Mucosa of gallbladder (tissue), 1 donor: ENCODE measurements around the gene MTPN. TPM values are rescaled to one million over a fixed set of nuclear protein-coding genes. Genes with fewer than 3 reads are reported as not detected.

Source experiments
- DNase-seq: peaks from one replicate; pipeline ENCODE4 v3.0.0-alpha.2; 2020; ENCODE audit warnings: low spot score
- total RNA-seq: library from RNA; stranded (reverse); gene quantifications from one replicate; pipeline ENCODE4 v1.2.1, GENCODE V29; 2021
- donor health status: DM: no; HTN: no; CAD: no.

The MTPN gene
- total RNA-seq, 1 donor from 2014 or later = 110 TPM

DNA sequence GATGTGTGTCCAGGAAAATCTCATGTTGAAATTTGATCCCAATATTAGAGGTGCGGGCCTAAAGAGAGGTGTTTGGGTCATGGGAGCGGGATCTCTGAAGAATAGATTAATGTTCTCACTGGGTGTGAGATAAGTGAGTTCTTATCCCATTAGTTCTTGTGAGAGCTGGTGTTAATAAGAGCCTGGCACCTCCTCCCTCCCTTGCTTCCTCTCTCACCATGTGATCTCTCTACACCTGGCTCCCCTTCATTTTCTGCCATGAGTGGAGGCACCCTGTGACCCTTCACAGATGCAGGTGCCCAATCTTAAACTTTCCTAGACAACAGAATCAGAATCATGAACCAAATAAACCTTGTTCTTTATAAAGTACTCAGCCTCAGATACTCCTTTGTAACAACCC, 19.5 kb downstream of the MTPN start:
- DNase-seq = no peak

DNA sequence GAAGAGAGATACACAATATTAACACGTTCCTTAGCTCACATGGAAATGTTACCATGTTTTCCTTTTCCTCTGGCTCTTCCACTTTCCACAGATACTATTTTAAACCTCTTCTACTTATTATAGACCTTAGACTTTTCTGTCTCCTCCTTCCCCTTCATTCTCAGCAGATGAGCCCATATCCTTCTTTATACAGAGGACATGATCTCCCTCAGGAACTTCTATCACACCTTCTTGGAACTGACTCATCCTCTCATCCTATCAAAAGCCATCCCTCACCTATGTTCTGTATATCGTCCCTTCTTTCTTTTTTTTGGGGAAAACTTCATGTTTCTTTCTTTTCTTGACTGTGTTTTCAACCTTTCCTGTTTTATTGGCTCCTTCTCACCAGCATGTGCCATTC, 20.8 kb downstream of the MTPN start:
- DNase-seq = no peak

DNA sequence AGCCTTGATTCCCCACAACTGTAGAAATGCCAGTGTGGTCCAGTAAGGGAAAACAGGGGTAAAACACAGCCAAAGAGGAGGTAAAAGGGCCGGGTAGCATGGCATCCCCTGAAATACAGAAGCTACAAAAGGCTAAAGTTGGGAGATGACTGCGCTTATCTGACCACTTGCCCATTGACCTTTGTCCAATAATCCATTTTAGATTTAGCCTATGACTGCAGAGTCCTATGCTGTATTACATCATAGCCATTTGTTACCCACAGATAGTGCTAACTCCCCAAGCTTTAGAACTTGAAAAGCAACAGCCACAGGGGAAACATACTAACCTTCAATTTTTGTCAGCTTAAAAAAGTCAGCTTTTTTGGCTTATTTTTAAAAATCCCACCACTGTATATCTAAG, 26.2 kb downstream of the MTPN start:
- no peak for DNase-seq

DNA sequence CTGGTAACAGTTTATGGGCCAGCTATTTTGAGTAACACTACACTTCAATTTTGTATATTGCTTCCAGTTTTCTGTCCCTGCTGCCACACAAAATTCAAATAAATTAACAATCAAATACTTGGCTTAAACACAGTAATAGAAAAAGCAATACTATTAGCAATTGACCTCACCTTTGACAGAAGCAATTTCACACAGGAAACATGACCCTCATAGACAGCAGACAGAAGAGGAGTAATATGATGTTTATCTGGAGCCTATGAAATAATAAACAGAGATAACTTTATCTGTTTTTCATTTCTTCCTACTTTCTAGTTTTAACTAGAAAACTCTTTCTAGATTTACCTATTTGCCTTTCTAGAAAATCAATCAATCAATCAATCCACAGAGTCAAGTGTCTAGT, 26.7 kb downstream of the MTPN start:
- no peak for DNase-seq

DNA sequence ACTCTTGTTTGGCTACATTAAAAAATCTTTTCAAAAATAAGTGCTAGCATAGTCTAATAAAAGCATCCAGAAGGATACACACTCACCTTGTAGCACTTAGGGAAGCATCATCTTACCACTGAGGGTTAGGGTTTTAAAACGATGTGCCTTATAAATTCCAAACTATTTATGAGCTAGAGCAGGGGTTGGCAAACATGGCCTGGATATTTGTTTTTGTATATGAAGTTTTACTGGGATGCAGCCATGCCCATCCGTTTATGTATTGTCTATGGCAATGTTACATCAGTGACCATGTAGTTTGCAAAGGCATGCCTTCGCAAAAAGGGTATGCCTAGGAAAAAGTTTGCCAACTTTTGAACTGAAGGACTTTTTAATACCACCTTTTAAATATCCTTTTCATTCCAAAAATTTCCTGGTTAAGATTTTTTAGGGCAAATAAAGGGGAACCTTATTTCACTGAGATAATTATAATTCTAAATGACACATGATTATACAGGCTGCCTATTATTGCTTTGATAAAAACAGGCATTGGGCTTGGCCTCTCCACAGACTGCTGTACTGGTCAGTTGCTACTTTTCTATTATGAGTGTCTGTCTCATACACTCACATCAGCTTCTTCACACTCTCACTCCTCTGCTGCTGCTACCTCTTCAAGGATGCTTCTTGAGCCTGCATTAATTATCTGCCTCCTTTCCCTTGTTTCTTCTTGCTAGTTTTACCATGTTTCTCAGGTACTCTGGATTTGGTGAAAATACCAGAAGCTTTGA, 30.7 kb downstream of the MTPN start:
- no peak for DNase-seq

DNA sequence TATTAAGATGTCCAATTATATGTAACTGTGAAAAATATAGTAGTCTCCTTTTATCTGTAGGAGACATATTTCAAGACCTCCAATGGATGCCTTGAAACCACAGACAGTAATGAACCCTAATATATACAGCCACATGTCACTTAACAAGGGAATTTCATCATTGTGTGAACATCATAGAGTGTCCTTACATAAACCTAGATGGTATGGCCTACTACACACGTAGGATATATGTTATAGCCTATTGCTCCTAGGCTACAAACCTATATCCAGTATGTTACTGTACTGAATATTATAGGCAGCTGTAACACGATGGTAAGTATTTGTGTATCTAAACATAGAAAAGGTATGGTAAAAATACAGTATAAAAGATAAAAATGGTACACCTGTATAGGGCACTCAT, 32.4 kb downstream of the MTPN start:
- no peak for DNase-seq

DNA sequence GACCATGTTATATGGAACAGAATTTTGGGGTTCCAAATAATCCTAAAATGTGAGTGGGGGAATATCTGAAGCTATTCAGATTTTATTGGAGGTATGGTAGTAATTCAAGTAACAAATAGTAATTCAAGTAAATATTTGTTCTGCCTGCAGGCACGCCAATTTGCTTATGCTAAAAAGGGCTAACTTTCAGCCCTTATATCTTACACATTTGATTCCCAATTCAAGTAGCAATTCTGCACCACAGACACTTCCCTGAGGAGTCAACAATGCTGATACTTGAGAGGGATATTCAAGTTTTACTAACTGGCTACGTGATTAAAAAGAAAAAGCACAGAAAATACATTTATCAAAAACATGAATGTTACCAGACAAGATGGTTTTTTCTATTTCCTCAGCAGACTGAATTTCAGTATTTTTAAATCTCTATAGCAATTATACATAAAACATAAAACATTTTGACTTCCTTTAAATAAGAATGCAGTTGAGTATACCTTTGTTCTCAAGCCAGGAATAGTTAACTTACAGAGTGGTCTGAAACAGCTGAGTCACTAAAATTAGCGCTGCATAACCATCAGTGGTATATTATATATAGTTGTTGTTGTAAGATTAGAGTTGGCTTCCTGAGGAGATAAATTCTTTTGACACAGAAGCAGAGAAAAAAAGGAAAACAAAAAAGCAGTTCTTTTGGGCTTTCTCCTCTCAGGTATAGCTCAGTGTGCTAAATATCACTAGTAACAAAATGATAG, 33.9 kb downstream of the MTPN start:
- no peak for DNase-seq

DNA sequence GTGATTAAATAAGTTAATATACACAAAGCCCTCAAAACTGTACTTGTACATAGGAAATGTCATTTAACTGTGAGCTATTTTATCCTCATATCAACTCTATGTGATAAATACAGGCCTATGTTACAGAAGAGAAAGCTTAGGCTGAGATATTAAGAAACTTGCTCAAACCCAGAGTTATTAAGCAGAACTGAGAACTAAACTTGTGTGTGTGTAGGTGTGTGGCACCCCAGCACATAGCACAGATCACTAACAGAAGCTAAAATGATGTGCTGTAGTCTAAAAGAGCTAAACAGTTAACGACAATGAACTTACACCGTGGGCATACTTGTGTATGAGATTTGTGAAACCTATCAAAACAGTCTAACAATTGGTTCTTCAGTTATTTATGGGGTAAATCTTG, 34.5 kb downstream of the MTPN start:
- DNase-seq = no peak

DNA sequence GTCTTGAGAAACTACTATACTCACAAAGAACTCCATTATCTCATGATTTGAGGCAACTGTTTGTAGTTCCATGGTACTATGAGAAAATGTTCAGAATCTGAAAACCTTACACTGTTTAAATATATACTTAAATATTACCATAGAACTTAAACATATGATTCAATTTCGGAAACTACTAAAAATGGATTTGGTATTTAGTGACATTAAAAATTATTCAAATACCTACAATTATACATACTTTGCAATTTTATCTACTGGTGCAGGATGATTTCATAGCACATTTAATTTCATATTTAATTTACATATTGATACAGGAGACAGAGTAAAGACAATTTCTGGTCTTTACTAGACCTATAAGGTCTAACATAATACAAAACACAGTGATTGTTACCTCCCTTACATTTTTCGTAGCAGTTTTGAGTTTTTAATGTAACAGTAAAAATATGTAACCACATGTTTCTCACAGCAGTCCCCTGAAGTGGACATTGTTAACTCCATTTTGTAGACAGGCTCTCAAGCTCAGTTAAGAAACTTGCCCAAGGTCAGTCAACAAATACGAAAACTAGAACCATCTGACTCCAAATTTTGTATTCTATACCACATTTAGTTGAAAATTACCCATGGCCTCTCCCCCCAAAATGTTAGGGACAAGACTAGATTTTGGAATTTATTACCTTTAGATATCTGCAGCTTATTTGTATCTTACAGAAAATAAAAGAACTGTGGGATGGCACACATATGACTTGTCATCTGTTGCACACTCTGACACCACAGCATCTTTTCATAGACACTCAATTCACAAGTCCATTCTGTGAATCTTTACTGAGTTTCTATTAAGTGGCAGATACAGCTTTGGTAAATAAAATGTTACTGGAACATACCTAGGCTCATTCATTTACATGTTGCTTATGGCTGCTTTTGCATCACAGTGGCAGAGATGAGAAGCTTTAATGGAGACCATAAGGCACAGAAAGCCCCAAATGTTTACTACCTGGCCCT, 36.8 kb downstream of the MTPN start:
- no peak for DNase-seq

DNA sequence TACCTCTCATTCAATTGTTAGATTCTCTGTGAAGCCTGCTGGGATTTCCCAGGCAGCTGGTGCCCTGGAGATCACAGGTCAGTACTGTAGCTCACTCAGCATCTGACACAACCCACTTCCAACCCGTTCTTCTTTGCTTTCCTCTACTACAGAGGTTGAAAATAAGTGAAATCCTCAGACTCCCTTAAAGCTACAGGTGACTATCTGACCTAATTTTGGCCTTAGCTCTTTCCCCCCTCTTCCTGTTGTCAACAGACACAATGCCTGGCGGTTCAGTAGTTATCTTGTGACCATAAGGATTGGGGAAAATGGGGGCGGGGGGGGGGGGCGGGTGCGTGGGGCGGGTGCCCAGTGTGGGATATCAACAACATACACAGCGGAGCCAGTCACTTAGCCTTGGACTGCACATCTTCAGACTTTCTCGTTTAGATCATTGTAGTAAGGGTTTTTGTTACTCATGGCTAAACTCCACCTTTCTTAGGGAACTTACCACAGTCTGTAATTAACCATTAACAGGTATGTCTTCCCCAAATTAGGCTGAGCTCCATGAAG, 37.8 kb downstream of the MTPN start:
- DNase-seq = no peak

DNA sequence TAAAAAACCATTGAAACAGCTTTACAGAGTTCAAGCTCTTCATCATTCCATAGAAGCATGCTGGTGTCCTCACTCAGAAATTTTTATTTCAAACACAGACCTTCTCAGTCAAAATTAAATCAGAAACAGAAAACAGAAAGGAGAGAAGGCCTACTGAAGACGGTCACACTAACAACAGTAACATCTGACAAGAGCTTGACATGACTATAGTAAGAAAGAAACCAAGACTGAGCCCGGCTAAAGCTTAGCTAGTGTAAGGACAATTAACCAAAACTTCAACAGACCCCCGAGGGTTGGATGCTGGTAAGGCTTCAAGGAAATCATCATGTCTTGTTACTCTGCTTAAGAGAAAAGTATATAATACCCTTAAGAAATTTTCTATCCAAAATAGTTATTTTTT, 38.6 kb downstream of the MTPN start:
- DNase-seq = no peak

DNA sequence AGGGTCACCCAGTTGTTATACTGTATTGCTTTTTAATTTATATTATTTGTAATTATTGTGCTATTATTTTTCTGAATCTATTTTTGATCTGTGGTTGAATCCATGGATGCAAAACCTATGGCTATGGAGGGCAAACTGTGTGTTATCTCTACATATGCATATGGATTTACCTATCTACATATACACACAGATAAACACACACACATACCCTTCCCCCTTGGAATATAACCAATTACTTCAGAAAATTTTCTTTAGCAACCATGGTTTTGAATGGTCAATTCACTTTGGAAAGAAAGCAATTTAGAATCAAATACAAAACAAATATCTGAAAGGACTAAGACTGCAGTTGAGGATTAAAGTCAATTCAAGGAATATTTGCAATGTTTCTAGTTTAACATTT, 39.1 kb downstream of the MTPN start:
- no peak for DNase-seq

DNA sequence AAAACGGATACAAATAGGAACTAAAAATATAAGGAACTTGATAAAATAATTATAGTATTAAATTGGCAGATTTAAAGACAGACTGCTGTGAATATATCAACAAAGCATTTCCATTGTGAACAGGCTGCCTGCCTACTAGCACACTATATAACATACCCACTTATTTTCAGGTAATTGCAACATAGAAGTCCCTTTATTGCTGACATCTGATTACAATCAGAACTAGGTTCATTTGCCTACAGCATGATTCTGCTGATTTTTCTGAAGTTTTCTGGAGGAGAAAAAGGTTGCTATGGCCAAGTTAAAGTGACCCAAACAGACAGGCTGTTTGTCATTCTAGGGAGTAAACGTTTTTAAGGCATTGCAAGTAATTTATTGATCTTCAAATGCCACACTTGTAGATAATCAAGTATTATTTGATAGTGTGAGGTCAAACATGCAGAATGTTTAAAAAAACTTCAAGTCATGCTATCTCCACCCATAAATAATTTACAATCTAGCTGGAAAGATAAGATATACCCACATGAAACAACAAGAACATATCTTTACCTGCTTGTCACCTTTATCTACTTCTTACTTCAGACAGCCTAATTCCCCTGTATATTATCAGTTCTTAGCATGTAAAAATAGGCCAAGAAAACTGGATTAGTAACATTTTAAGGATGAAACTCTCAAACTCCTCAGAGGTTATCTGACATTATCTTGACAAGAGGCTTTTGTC, 40.5 kb downstream of the MTPN start:
- DNase-seq = no peak

DNA sequence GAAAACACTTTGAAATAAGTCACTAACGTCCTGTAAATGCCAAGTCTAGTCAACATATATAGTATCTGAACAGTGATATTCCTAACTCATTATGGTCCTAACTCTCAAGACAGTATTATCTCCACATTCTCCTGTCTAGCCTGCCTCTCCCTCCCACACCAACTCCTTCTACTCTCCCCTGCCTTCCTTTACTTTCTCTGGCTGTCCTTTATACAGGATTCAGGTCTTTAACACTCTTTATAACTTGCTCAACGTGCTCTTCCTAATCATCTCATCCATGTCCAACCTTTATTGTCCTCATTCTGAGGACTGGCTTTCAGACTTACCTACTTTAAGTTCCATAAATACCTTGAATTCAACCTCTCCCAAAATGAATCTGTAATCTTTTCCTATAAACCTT, 42.5 kb downstream of the MTPN start:
- DNase-seq = no peak

DNA sequence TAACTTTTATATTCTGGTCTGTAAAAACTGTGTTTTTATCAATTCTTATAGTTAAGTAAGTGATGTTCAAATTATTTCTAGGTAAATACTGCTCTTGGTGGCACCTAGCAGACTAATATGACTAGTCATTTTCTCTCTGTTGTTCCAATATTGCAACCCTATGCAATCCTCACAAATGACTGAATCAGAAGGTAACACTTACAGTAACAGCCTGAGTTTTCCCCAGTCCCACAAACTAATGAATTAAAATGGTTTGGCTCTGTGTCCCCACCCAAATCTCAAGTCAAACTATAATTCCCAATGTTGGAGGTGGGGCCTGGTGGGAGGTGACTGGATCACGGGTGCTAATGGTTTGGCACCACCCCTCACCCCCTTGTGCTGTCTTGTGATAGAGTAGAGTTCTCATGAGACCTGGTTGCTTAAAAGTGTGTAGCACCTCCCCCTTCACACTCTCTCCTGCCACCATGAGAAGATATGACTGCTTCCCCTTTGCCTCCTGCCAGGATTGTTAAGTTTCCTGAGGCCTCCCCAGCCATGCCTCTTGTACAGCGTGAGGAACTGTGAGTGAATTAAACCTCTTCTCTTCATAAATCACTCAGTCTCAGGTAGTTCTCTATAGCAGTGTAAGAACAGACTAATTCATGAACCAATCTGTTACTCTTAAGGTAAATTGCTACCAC, 43.5 kb downstream of the MTPN start:
- DNase-seq = no peak

DNA sequence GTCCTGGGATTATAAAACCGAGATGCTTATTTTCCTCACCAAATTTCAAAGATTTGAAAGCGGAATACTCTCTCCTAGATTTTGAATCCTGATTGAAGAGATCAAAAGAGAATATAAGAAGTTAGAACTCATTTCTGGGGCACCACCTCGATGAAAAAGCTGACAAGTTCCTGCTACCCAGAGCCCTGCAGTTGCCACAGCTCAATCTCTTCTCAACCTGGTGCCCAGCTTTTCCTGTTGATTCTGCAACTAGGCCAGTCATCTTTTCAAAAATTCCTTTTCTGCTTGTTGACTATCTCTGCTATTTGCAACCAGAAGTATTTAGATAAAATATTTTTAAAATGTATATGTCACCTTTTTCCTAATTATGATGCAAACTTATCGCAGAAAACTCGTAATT, 45.0 kb downstream of the MTPN start:
- no peak for DNase-seq

DNA sequence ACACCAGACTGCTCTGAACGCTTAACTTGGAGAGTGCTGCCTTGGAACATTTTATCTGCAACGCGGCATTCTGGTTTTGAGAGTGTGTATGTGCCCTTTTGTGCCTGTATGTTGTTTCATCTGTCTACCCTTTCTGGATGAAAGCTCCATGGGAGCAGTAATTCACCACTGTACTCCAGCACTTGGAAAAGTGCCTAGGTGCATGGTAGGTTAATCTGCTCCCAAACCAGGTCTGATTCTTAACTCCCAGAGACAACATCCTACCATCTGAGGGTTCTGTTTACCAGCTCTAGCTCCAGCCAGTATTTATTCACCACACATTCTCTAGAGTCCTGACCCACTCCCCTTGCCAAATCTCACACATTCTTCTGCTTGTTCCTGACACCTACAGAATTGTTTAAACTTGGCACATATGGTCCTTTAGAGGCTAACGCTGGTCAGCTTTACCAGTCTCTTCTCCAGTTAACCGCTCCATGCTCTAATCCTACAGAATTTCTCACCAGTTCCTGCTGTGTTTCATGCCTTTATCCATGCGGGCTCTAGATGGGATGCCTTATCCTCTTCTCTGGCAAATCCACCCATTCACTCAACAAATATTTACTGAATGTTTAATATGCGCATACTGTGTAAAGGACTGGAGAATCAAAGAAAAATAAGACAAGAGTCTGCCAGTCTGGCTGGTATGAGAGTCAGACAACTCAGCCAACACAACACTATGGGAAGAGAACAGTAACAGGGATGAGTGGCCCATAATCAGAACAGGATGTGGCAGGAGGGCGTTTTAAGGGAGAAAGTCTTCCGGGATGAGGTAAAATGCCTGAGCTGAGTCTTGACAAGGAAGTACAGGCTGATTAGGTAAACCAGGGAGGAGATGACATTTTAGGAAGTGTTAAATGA, 46.3 kb downstream of the MTPN start:
- DNase-seq = no peak

DNA sequence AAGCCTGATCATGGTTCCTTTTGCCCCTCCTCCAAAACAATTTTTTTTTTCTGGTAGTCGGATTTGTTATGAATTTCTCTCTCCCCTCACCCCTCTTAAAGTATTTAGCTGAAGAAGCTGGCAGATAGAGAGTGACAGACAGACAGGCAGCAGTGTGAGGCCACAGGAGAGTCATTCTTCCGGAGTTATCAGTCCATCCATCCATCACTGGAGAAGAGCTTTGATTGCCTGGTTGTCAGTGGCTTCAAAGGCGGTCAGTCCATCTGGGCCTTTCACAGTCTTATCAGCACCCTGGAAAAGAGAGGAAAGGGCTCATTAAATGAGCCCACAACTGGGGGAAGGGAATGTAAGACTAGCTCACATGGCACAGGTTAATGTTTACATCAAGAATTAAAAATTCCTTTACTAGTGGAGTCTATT, 47.4 kb downstream of the MTPN start:
- DNase-seq = no peak

DNA sequence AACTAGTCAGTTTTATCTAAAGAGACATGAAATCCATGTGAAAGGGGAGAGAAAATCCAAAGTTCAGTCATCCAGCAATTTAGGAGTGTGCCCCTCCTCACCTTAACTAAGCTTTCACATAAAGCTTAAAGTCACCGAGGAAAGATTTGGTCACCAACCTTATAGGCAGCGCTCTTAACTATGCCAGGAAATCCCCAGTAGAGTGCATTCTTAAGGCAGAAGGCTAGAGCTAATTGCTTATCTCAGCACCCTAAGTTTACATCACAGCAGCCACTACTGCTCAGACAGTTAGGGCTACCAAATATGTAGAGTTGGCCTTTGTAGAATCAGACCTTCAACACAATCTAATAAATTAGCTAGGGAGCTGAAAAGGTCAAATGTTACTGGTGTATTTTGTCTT, 47.9 kb downstream of the MTPN start:
- no peak for DNase-seq

DNA sequence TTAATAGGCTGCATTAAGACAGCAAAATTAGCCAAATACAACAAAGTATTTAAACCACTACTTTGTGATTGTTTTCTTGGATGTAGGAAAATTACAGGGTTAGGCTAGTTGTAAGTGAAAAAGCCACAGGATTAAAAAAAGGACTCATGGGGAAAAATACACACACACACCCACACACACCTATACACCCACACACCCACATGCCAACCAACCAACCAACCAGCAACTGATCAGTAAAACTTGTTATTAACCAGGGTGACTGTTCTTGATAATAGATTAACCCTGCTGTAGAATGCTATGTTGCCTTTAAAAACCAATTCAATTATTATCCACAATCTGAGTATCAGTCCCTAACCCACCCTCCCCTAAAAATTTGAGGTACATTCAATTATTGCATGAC, 49.0 kb downstream of the MTPN start:
- DNase-seq = no peak
